PC-9 (cell line): ENCODE results near the gene MARS1.

Experiments used
- CTCF ChIP-seq: fragments of 200-600 bp; sonication (generic); conservative IDR thresholded peaks from 2 replicates; pipeline ENCODE4 v1.6.1; 2017; ENCODE audit warnings: mixed run types, antibody characterized with exemption, mild to moderate bottlenecking, moderate library complexity
- EZH2 ChIP-seq: fragments of 200-600 bp; sonication (generic); IDR thresholded peaks from 2 replicates; pipeline ENCODE4 v1.8.0; 2017; ENCODE audit warnings: antibody characterized with exemption, low read depth

- TF ChIP-seq CTCF = no peak
- no peak for TF ChIP-seq EZH2
These were observed 31.0 kb upstream of the MARS1 start for GRCh38 chr12:57456737-57457490.
